HG03066 (cell line): ENCODE results near the gene RIT1.
A peak's percentile ranks its signal among the peaks of the same experiment; 100 is the strongest.

ENCODE experiments used
- ATAC-seq: cut with Tn5 transposase; IDR thresholded peaks from one replicate; pipeline ENCODE4 v1.9.1; 2021; ENCODE audit warnings: low read depth; ENCODE audit not compliant: unreplicated experiment

RIT1 gene

GRCh38 chr1:155859881-155860871 is 51.0 kb downstream of the RIT1 start:
- no peak for ATAC-seq

- ATAC-seq, result peak; percentile 70
Observed at GRCh38 chr1:155859234-155859829, 51.8 kb downstream of the RIT1 start, which contains the start of gene SYT11. Gene SYT11 (plus strand): TSS chr1:155859567. CDS start chr1:155859762, 195 bp downstream.

- ATAC-seq, result no peak
Observed at GRCh38 chr1:155858800-155859233, 52.3 kb downstream of the RIT1 start.

GRCh38 chr1:155856975-155857930 is 53.9 kb downstream of the RIT1 start, which contains the start of gene GON4L:
Gene GON4L (minus strand): TSS chr1:155857214. CDS start chr1:155853780, 3,434 bp downstream.
- peak; percentile 41 for ATAC-seq

- no peak for ATAC-seq
Observed at GRCh38 chr1:155856257-155856974, 54.7 kb downstream of the RIT1 start.

GRCh38 chr1:155850345-155850744 is 60.8 kb downstream of the RIT1 start:
- ATAC-seq, result no peak

GRCh38 chr1:155847823-155848529 is 63.2 kb downstream of the RIT1 start:
- no peak for ATAC-seq
